Colonic mucosa (tissue), 4 donors: ENCODE data around the gene SYT15. TPM values are rescaled to one million over a fixed set of nuclear protein-coding genes. Genes with fewer than 3 reads are reported as not detected.
A peak's percentile ranks its signal among the peaks of the same experiment; 100 is the strongest.

Experiments
- DNase-seq: peaks from one replicate; pipeline ENCODE4 v3.0.0-alpha.2; 2020
- H3K27ac ChIP-seq: fragments of 200-600 bp; one replicate; pipeline ENCODE4 v1.8.0; 2021
- H3K27me3 ChIP-seq: fragments of 200-600 bp; one replicate; pipeline ENCODE4 v1.8.0; 2021
- H3K36me3 ChIP-seq: fragments of 200-600 bp; one replicate; pipeline ENCODE4 v1.8.0; 2021
- H3K4me1 ChIP-seq: fragments of 200-600 bp; one replicate; pipeline ENCODE4 v1.8.0; 2021; ENCODE audit warnings: mild to moderate bottlenecking
- H3K4me3 ChIP-seq: fragments of 200-600 bp; one replicate; pipeline ENCODE4 v1.8.0; 2021
- H3K9ac ChIP-seq, 2 donors: one replicate each; pipeline ENCODE4 v1.7.0; 2013; ENCODE audit warnings: control low read depth in 2 of 2, low read depth in 2 of 2, low read length in 2 of 2
- H3K9me3 ChIP-seq: fragments of 200-600 bp; one replicate; pipeline ENCODE4 v1.8.0; 2021
- intact Hi-C: fragments of 100-400 bp; cut with DNase I; formaldehyde crosslinking; loops from one replicate; pipeline ENCODE4 v1.14.1; 2022
- total RNA-seq, 2 donors: library from RNA; stranded (reverse); fragmentation: NEBNext Ultra II Directional in 1 of 2; extraction: Animal tissue kit (Norgen Biotek cat#: 25700) in 1 of 2; gene quantifications; one replicate each; pipeline ENCODE4 v1.2.1, GENCODE V29; 2021
- TF ChIP-seq, protein P1 (sequence below): fragments of 200-600 bp; IDR thresholded peaks from one replicate; pipeline ENCODE4 v1.8.0; 2022; ENCODE audit warnings: antibody characterized with exemption, mild to moderate bottlenecking
- donor health status: healthy.
- donor health status: DM: no; HTN: no; CAD: no.
- donor health status: DM: no; HTN: no; CAD: no.

The SYT15 gene
- total RNA-seq, 2 donors from 2014 or later, result 0.62 to 1.2 TPM

DNA sequence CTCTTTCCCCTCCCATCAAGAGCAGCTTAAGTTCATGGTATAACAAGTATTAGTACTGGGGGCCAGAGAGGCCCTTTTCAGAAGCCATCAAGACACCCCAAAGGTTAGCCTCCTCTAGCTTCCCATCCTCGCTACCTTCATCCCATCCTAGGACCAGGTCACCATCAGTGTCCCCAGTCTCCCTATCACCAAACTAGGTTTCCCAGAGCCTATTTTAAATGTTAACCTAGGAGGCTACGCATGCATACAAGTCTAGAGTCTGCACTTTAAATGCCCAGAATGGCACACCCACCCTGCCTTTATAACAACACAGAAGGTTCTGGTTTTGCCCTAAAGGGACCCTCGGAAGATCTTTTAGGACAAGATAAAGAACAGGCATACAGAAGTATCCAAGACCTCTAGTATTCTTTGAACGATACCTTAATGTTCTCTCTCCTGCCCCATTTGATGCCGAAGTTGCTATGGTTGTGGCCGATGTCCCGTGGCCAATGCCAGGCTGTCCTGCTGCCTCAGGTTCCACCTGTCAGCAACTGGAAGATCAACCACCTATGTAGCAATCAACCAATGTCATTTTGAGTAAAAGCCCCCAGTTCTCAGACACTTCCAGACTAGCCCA lies 24.7 kb upstream of the SYT15 start:
- no peaks in the 10 kb centered on the region for H3K9me3 ChIP-seq
- H3K27me3 ChIP-seq, result peaks cover 19% of the 10 kb centered on the region
- H3K36me3 ChIP-seq, result no peaks in the 10 kb centered on the region
- H3K27ac ChIP-seq, result no peak overlapping the region
- H3K9ac ChIP-seq, result no peak overlapping the region
- no peak overlapping the region for H3K4me3 ChIP-seq
- TF ChIP-seq, protein P1, sequence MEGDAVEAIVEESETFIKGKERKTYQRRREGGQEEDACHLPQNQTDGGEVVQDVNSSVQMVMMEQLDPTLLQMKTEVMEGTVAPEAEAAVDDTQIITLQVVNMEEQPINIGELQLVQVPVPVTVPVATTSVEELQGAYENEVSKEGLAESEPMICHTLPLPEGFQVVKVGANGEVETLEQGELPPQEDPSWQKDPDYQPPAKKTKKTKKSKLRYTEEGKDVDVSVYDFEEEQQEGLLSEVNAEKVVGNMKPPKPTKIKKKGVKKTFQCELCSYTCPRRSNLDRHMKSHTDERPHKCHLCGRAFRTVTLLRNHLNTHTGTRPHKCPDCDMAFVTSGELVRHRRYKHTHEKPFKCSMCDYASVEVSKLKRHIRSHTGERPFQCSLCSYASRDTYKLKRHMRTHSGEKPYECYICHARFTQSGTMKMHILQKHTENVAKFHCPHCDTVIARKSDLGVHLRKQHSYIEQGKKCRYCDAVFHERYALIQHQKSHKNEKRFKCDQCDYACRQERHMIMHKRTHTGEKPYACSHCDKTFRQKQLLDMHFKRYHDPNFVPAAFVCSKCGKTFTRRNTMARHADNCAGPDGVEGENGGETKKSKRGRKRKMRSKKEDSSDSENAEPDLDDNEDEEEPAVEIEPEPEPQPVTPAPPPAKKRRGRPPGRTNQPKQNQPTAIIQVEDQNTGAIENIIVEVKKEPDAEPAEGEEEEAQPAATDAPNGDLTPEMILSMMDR, result no peak
- H3K4me1 ChIP-seq, result peaks cover 28% of the 10 kb centered on the region
- intact Hi-C loops, result loop anchor here (2.0 kb wide), 1 partner anchor 25 kb away; no protein-coding TSS in a partner anchor
- DNase-seq, result no peak

DNA sequence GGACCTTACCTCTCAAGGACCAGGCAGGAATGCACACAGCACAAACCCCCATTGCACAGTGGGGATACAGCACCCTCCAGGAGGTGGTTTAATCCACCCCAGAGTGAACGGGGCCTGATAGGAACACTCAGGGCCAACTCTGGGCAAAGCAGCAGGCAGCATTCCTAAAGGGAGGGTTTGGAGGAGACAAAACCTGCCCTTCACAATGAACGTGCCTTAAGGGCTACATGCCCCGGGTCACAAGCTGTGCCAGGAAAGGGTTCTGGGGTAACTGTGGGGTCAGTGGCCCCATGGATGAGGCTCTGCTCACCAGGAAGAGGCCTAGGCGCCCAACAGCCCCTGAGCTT lies 23.6 kb upstream of the SYT15 start:
- H3K27me3 ChIP-seq, result peaks cover 19% of the 10 kb centered on the region
- intact Hi-C loops, result loop anchor here (2.0 kb wide), 1 partner anchor 27 kb away; no protein-coding TSS in a partner anchor

GRCh38 chr10:46555713-46556514 lies 23.0 kb upstream of the SYT15 start:
- intact Hi-C loops, result loop anchor here (2.0 kb wide), 1 partner anchor 27 kb away; no protein-coding TSS in a partner anchor
- peaks cover 30% of the 10 kb centered on the region for H3K4me1 ChIP-seq
- H3K9me3 ChIP-seq, result no peaks in the 10 kb centered on the region
- peak overlapping the region; percentile 5 for H3K27ac ChIP-seq
- peak overlapping the region; percentile 63 for H3K4me3 ChIP-seq
- no peaks in the 10 kb centered on the region for H3K36me3 ChIP-seq
- H3K9ac ChIP-seq, result peak overlapping the region; percentile 41 to 85
- TF ChIP-seq, protein P1, result no peak
- peak; percentile 76 for DNase-seq
- peaks cover 19% of the 10 kb centered on the region for H3K27me3 ChIP-seq

More for the DNA sequence above, 23.6 kb upstream of the SYT15 start:
- TF ChIP-seq, protein P1, result no peak
- no peaks in the 10 kb centered on the region for H3K9me3 ChIP-seq
- peak overlapping the region; percentile 41 to 85 for H3K9ac ChIP-seq
- H3K36me3 ChIP-seq, result no peaks in the 10 kb centered on the region
- peak; percentile 29 for DNase-seq
- H3K27ac ChIP-seq, result no peak overlapping the region
- peak overlapping the region; percentile 63 for H3K4me3 ChIP-seq
- H3K4me1 ChIP-seq, result peaks cover 30% of the 10 kb centered on the region

GRCh38 chr10:46556515-46557318 lies 22.2 kb upstream of the SYT15 start, which contains the start of gene GPRIN2:
Gene GPRIN2 (minus strand): TSS chr10:46556658. CDS start chr10:46550736, 5,922 bp downstream.
- intact Hi-C loops, result no loop called here
- Histone ChIP-seq H3K9ac (peak within 1 kb of the TSS; percentile 41 to 85), H3K27me3 (peaks cover 19% of the 10 kb centered on the region), H3K4me3 (peak within 1 kb of the TSS; percentile 63), H3K9me3 (no peaks in the 10 kb centered on the region), H3K4me1 (peaks cover 30% of the 10 kb centered on the region), H3K36me3 (no peaks in the 10 kb centered on the region), H3K27ac (peak within 1 kb of the TSS; percentile 5)
- TF ChIP-seq, protein P1, result no peak
- peak; percentile 86 for DNase-seq
